MCF 10A (cell line): ENCODE data around the gene DNAH9. TPM values are rescaled to one million over a fixed set of nuclear protein-coding genes. Genes with fewer than 3 reads are reported as not detected.

Experiments used
- BruUV-seq: library from RNA; stranded (reverse); fragments of 400-500 nt; replicated peaks from 2 replicates; lab custom pipeline; 2021; lab: Mats Ljungman, UMichigan
- CTCF ChIA-PET: fragments of 300-600 bp; sonication (Branson Sonifier 250); formaldehyde crosslinking; extraction: SDS; loops from one replicate; lab custom pipeline; 2021; ENCODE audit warnings: antibody characterized with exemption, inconsistent platforms; lab: Yijun Ruan, JAX
- POLR2A ChIA-PET: fragments of 300-600, 350-650 bp; sonication (Branson Sonifier 250); formaldehyde crosslinking; extraction: SDS; loops from one replicate; lab custom pipeline; 2020; ENCODE audit warnings: antibody characterized with exemption, inconsistent platforms; lab: Yijun Ruan, JAX
- DNase-seq: peaks from one replicate; pipeline ENCODE4 v3.0.0-alpha.2; 2018; ENCODE audit not compliant: unreplicated experiment
- H3K27ac Mint-ChIP-seq: one replicate; pipeline ENCODE4 v1.8.0; 2022; ENCODE audit warnings: mild to moderate bottlenecking, low read depth, mixed read lengths; ENCODE audit not compliant: unreplicated experiment
- H3K27me3 Mint-ChIP-seq: one replicate; pipeline ENCODE4 v1.8.0; 2022; ENCODE audit warnings: mixed read lengths; ENCODE audit not compliant: insufficient read depth, unreplicated experiment
- H3K36me3 Mint-ChIP-seq: one replicate; pipeline ENCODE4 v1.8.0; 2022; ENCODE audit warnings: mild to moderate bottlenecking, moderate library complexity, mixed read lengths; ENCODE audit not compliant: insufficient read depth, unreplicated experiment
- H3K4me1 Mint-ChIP-seq: one replicate; pipeline ENCODE4 v1.8.0; 2022; ENCODE audit warnings: mixed read lengths; ENCODE audit not compliant: insufficient read depth, unreplicated experiment
- H3K4me3 Mint-ChIP-seq: one replicate; pipeline ENCODE4 v1.8.0; 2022; ENCODE audit warnings: mild to moderate bottlenecking, moderate library complexity, mixed read lengths; ENCODE audit not compliant: unreplicated experiment
- H3K9me3 Mint-ChIP-seq: one replicate; pipeline ENCODE4 v1.8.0; 2022; ENCODE audit warnings: mixed read lengths; ENCODE audit not compliant: unreplicated experiment
- CTCF ChIP-seq: fragments of 200-600 bp; IDR thresholded peaks from one replicate; pipeline ENCODE4 v1.8.0; 2022; ENCODE audit warnings: antibody characterized with exemption, mild to moderate bottlenecking; ENCODE audit not compliant: unreplicated experiment
- intact Hi-C: fragments of 100-400 bp; cut with micrococcal nuclease; formaldehyde crosslinking; loops from 2 replicates; pipeline ENCODE4 v1.14.1; 2022
- total RNA-seq: library from RNA; stranded (reverse); gene quantifications from 2 replicates; pipeline ENCODE4 v1.2.3, GENCODE V29; 2022

DNAH9 gene
- total RNA-seq, 1 experiment from 2014 or later: 0.44 TPM

DNA sequence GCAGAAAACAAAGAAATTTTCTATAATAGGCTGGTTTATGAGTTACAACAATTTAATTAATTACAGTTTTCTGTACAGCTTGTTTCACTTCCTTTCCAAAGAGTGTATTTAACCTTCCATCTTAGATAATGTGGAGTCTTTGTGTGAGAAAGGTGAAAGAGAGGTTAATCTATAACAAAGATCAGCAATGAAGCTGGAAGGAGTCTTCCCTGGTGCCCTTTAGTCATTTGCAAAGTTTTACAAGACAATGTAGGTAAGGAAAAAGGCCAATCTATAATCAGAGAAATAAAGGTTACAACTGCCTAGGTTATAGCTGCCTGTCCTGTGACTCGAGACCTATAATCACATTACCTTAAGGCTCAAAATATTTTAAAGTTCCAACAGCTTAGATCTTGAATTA, 257.0 kb downstream of the DNAH9 start:
- Mint-ChIP-seq H3K27ac (no peak overlapping the region), H3K4me1 (peaks cover 15% of the 10 kb centered on the region), H3K4me3 (no peak overlapping the region), H3K36me3 (no peaks in the 10 kb centered on the region), H3K27me3 (no peaks in the 10 kb centered on the region), H3K9me3 (no peaks in the 10 kb centered on the region)
- no TSS peak for BruUV-seq
- intact Hi-C loops: no loop called here
- TF ChIP-seq CTCF: no peak
- CTCF ChIA-PET: interaction anchor here (0.6 to 1.0 kb wide), 3 partner anchors 12 to 531 kb away, joined by 3 to 4 read pairs (median 3); no protein-coding TSS in a partner anchor
- POLR2A ChIA-PET: no interaction called here
- no peak for DNase-seq

DNA sequence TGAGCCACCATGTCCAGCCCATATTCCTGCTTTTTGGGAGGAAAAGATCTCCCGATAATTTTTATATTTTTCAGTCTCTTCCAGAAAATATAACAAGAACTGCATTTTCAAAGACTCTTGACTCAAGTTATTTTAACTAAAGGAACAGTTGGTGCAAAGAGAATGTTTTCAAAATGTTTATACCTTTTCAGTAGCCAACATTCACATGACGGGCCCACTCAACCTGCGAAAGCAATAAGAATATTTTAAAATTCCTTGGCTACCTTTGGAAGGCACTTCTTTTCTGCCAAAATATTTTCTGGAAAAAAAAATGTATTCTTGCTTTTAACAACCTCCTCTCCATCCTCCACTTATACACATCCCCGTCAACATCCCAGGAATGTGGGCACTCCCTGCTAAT, 258.7 kb downstream of the DNAH9 start:
- no peak overlapping the region for H3K27ac Mint-ChIP-seq
- ChIA-PET POLR2A (no interaction called here), CTCF (interaction anchor here (0.6 kb wide), 1 partner anchor 183 kb away, joined by 5 read pairs; no protein-coding TSS in a partner anchor)
- BruUV-seq: no TSS peak
- no peaks in the 10 kb centered on the region for H3K27me3 Mint-ChIP-seq
- no peaks in the 10 kb centered on the region for H3K36me3 Mint-ChIP-seq
- intact Hi-C loops: no loop called here
- no peak overlapping the region for H3K4me3 Mint-ChIP-seq
- no peak for TF ChIP-seq CTCF
- DNase-seq: no peak
- peaks cover 15% of the 10 kb centered on the region for H3K4me1 Mint-ChIP-seq
- no peaks in the 10 kb centered on the region for H3K9me3 Mint-ChIP-seq

DNA sequence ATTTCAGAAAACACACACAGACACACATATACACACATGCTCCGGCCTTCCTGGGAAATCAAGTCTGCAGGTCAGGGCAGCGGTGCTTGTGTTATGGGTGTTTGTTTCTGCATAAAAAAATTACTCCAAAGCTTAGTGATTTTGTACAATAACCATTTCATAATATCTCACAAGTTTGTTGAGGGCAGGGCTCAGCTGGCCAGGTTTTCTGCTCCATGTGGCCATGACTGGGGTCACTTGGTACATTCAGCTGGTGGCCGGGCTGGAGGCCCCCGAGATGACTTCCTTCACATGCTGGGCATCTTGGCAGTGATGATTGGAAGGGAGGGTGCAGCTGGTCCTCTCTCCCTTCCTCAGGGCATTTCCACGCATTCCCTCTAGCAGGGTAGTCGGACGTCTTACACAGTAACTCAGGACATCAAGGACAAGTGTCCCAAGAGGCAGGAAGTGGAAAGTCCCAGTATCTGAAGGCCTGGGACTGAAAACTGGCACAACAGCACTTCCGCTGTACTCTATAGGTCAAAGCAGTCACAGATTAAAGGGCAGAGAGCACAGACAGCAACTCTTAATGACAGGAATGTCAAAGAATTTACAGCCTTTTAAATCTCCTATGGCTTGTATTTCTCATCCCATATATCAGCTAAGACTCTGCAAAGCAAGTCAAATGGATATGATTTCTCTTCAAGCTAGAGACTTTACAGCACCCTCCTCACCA, 271.6 kb downstream of the DNAH9 start:
- ChIA-PET CTCF (interaction anchor here (0.5 to 1.5 kb wide), 4 partner anchors 10 to 146 kb away, joined by 3 to 4 read pairs (median 4); no protein-coding TSS in a partner anchor), POLR2A (no interaction called here)
- Mint-ChIP-seq H3K27me3 (no peaks in the 10 kb centered on the region), H3K4me3 (no peak overlapping the region), H3K4me1 (no peaks in the 10 kb centered on the region), H3K36me3 (no peaks in the 10 kb centered on the region), H3K9me3 (peaks cover 10% of the 10 kb centered on the region), H3K27ac (no peak overlapping the region)
- no peak for TF ChIP-seq CTCF
- intact Hi-C loops: no loop called here
- no peak for DNase-seq
- BruUV-seq: no TSS peak

GRCh38 chr17:11871773-11872172, 273.5 kb downstream of the DNAH9 start:
- Mint-ChIP-seq H3K4me1 (no peaks in the 10 kb centered on the region), H3K27ac (no peak overlapping the region), H3K36me3 (no peaks in the 10 kb centered on the region), H3K27me3 (no peaks in the 10 kb centered on the region), H3K9me3 (peaks cover 10% of the 10 kb centered on the region), H3K4me3 (no peak overlapping the region)
- TF ChIP-seq CTCF: no peak
- ChIA-PET POLR2A (no interaction called here), CTCF (interaction anchor here (0.6 kb wide), 1 partner anchor 1169 kb away, joined by 3 read pairs; no protein-coding TSS in a partner anchor)
- intact Hi-C loops: no loop called here
- DNase-seq: no peak
- BruUV-seq: no TSS peak
